A549 treated with GW870086 at 1 μM for 4 hours (cell line): Measurements from ENCODE around the gene ANXA7. TPM values are rescaled to one million over a fixed set of nuclear protein-coding genes. Genes with fewer than 3 reads are reported as not detected.

Experiments
- total RNA-seq: library from RNA; stranded (reverse); fragments of 200-300 nt; extraction: Qiagen RNA extraction; gene quantifications from 5 replicates; pipeline ENCODE4 v1.2.3, GENCODE V29; 2022; ENCODE audit warnings: low read depth

ANXA7 gene
- total RNA-seq, result 109 to 125 TPM (median 114 TPM) in 5 replicates

GRCh38 chr10:73413528-73414229 lies at the start of gene ANXA7:
Gene ANXA7, minus strand, starts transcription at chr10:73414058. Its CDS starts 13,202 bp downstream, at chr10:73400856.

GRCh38 chr10:73433538-73433867 lies 19.6 kb upstream of the ANXA7 start, which contains the start of gene MSS51:
Gene MSS51, minus strand, starts transcription at chr10:73433561. Its CDS starts 5,277 bp downstream, at chr10:73428284.

GRCh38 chr10:73358331-73359279 lies 55.3 kb downstream of the ANXA7 start, which contains the start of gene CFAP70:
Gene CFAP70, minus strand, starts transcription at chr10:73358864. Its CDS starts 4,068 bp downstream, at chr10:73354796.

Other genes starting within 250 kb of the ANXA7 start
- 25.4 to 30.2 TPM (median 27.6 TPM) in 5 replicates for gene ECD, start 246.1 kb downstream of the ANXA7 start, total RNA-seq
- gene FAM149B1, start 245.9 kb downstream of the ANXA7 start, total RNA-seq, result 7.1 to 8.4 TPM (median 7.6 TPM) in 5 replicates
- gene DNAJC9, start 166.8 kb downstream of the ANXA7 start, total RNA-seq, result 48.2 to 51.8 TPM (median 51.1 TPM) in 5 replicates
- gene MRPS16, start 161.4 kb downstream of the ANXA7 start, total RNA-seq, result 115 to 196 TPM (median 180 TPM) in 5 replicates
- gene CFAP70, start 55.2 kb downstream of the ANXA7 start, total RNA-seq, result 0.10 to 0.21 TPM (median 0.14 TPM) in 5 replicates
- gene MSS51, start 19.5 kb upstream of the ANXA7 start, total RNA-seq, result 0.23 to 0.44 TPM (median 0.39 TPM) in 5 replicates
- gene PPP3CB, start 82.0 kb upstream of the ANXA7 start, total RNA-seq, result 14.4 to 18.8 TPM (median 16.5 TPM) in 5 replicates
- gene USP54, start 177.3 kb upstream of the ANXA7 start, total RNA-seq, result 9.3 to 11.9 TPM (median 11.3 TPM) in 5 replicates
- gene MYOZ1, start 227.4 kb upstream of the ANXA7 start, total RNA-seq, result not detected in 5 replicates
- 0.07 TPM in 1 of 5 replicates, not detected in the others for gene SYNPO2L, start 242.0 kb upstream of the ANXA7 start, total RNA-seq